Spleen (tissue), 7 donors: ENCODE data around the gene MIPEP.

Experiments
- CTCF ChIP-seq, 11 experiments: fragments of 200-600 bp in 7 of 11; fragments of 450-650 bp in 4 of 11; sonication (generic) in 4 of 11; IDR thresholded peaks in 8 of 11; conservative IDR thresholded peaks in 3 of 11; 1 replicate in 7 of 11; 2 replicates in 4 of 11; pipeline versions ENCODE4 v1.4.0 to v1.8.0; 2016 to 2021; ENCODE audit warnings: antibody characterized with exemption in 11 of 11, inconsistent platforms in 4 of 11, mild to moderate bottlenecking in 1 of 11
- POLR2AphosphoS5 ChIP-seq, 3 donors: sonication (generic); formaldehyde crosslinking; IDR thresholded peaks; one replicate each; pipeline ENCODE4 v1.5.1; 2017; ENCODE audit warnings: antibody characterized with exemption in 3 of 3
- donor health status: DM: no; HTN: no; CAD: no; lungs with moderate emphysema.
- donor health status: DM: no; HTN: no; CAD: no.
- donor health status: DM: no; HTN: no; CAD: no.

GRCh38 chr13:23805122-23805521, 84.1 kb downstream of the MIPEP start:
- TF ChIP-seq CTCF (IDR thresholded peaks at IDR 0.05 in 8 of 11, conservative IDR thresholded peaks at IDR 0.05 in 3 of 11), result no peak
- no peak for TF ChIP-seq POLR2AphosphoS5 (IDR thresholded peaks at IDR 0.05)
